Measurements from ENCODE around the gene AOPEP. TPM values are rescaled to one million over a fixed set of nuclear protein-coding genes. Genes with fewer than 3 reads are reported as not detected.

AOPEP gene
- total and polyA plus RNA-seq, 11 donors, result 105 to 310 (median 185) TPM

- WGBS, 4 donors, result 52 to 69% (median 58%) methylated on average over 7 of the region's 7 CpGs
- Histone ChIP-seq H3K4me3 (no peak overlapping the region), H3K9me3 (no peaks in the 10 kb centered on the region), H3K27ac (peak overlapping the region in 11 of 12 donors; percentile 11 to 99 (median 79)), H3K36me3 (peaks cover 0 to 72% (median 52%) of the 10 kb centered on the region in 9 donors), H3K4me1 (peaks cover 22 to 100% (median 92%) of the 10 kb centered on the region in 12 donors), H3K27me3 (no peaks in the 10 kb centered on the region)
- ATAC-seq, result no peak
- no peak for DNase-seq
- TF ChIP-seq POLR2A (IDR thresholded peaks at IDR 0.05) (no peak), CTCF (IDR thresholded peaks at IDR 0.05) (no peak)
- intact Hi-C loops (cut with DNase I), result loop anchor here in 2 of 10 donors (1.0 to 5.0 kb wide), 2 partner anchors 11 to 239 kb away; no protein-coding TSS in a partner anchor
Observed at GRCh38 chr9:95021166-95021886, 294.8 kb downstream of the AOPEP start.

GRCh38 chr9:95022657-95023056 is 296.2 kb downstream of the AOPEP start:
- H3K4me1 ChIP-seq, result peaks cover 20 to 100% (median 94%) of the 10 kb centered on the region in 12 donors
- intact Hi-C loops (cut with DNase I), result loop anchor here in 1 of 10 donors (5.0 kb wide), 1 partner anchor 240 kb away; no protein-coding TSS in a partner anchor
- WGBS, 4 donors, result 65 to 81% (median 67%) methylated on average over 5 of the region's 5 CpGs

GRCh38 chr9:95023217-95024003 is 296.9 kb downstream of the AOPEP start:
- ATAC-seq (peak; percentile 37 to 52 (median 47)), DNase-seq (peak in 4 of 5 donors; percentile 47 to 78 (median 59))
- TF ChIP-seq CTCF (IDR thresholded peaks at IDR 0.05) (no peak), POLR2A (IDR thresholded peaks at IDR 0.05) (no peak)
- Histone ChIP-seq H3K9me3 (no peaks in the 10 kb centered on the region), H3K27ac (peak overlapping the region; percentile 20 to 99 (median 78)), H3K4me1 (peaks cover 20 to 100% (median 94%) of the 10 kb centered on the region in 12 donors), H3K4me3 (peak overlapping the region in 6 of 12 donors; percentile 0 to 34 (median 12)), H3K27me3 (no peaks in the 10 kb centered on the region), H3K36me3 (peaks cover 0 to 75% (median 37%) of the 10 kb centered on the region in 9 donors)
- intact Hi-C loops (cut with DNase I), result loop anchor here in 1 of 10 donors (5.0 kb wide), 1 partner anchor 241 kb away; no protein-coding TSS in a partner anchor
- 19 to 30% (median 28%) methylated on average over 9 of the region's 9 CpGs for WGBS, 4 donors

More at GRCh38 chr9:95022657-95023056, 296.2 kb downstream of the AOPEP start:
- Histone ChIP-seq H3K27me3 (no peaks in the 10 kb centered on the region), H3K27ac (peak overlapping the region; percentile 20 to 99 (median 78)), H3K4me3 (peak overlapping the region in 2 of 12 donors; percentile 9 to 34), H3K9me3 (no peaks in the 10 kb centered on the region), H3K36me3 (peaks cover 0 to 72% (median 38%) of the 10 kb centered on the region in 9 donors)
- DNase-seq (no peak), ATAC-seq (no peak)
- no peak for TF ChIP-seq POLR2A (IDR thresholded peaks at IDR 0.05)
- no peak for TF ChIP-seq CTCF (IDR thresholded peaks at IDR 0.05)

Data from heart left ventricle (tissue), 16 donors.